A549 (cell line): Measurements from ENCODE around the gene CD22.

Source experiments
- CTCF ChIP-seq: fragments of >200 bp; sonication (Bioruptor Twin); formaldehyde crosslinking; IDR thresholded peaks from 3 replicates; pipeline ENCODE4 v1.5.1; 2016
- EHMT2 ChIP-seq: fragments of 200-600 bp; sonication (generic); IDR thresholded peaks from 2 replicates; pipeline ENCODE4 v1.6.1; 2016; ENCODE audit warnings: antibody characterized with exemption, low read depth, mild to moderate bottlenecking, moderate library complexity

GRCh38 chr19:35304036-35304435, 25.0 kb upstream of the CD22 start:
- no peak for TF ChIP-seq CTCF
- TF ChIP-seq EHMT2: no peak
